ENCODE measurements around the gene NAPB.
"Not testable (repeated sequence)": the region's sequence is repeated elsewhere in the genome, so short reads cannot be mapped to it uniquely, and the experiment has no call there.

NAPB gene

GRCh38 chr20:23366384-23366783 lies 54.9 kb downstream of the NAPB start:
- no peak for DNase-seq

GRCh38 chr20:23365390-23366165 lies 55.7 kb downstream of the NAPB start:
- DNase-seq = no peak

- no peak for DNase-seq
These were observed 58.0 kb downstream of the NAPB start for GRCh38 chr20:23363257-23363649.

- DNase-seq = no peak
These were observed 58.7 kb downstream of the NAPB start for GRCh38 chr20:23362392-23363256.

- DNase-seq = peak; percentile 98
These were observed 59.6 kb downstream of the NAPB start, which contains the start of gene GZF1 for GRCh38 chr20:23361476-23362391. Gene GZF1 (plus strand): TSS chr20:23362182. CDS start chr20:23364384, 2,202 bp downstream.

- no peak for DNase-seq
These were observed 60.2 kb downstream of the NAPB start for GRCh38 chr20:23361119-23361475.

GRCh38 chr20:23360531-23360930 lies 60.8 kb downstream of the NAPB start:
- DNase-seq = no peak

- no peak for DNase-seq
These were observed 62.2 kb downstream of the NAPB start for GRCh38 chr20:23358923-23359593.

- DNase-seq = no peak
These were observed 62.8 kb downstream of the NAPB start for GRCh38 chr20:23358563-23358906.

GRCh38 chr20:23357767-23358562 lies 63.3 kb downstream of the NAPB start:
- DNase-seq = peak; percentile 100

GRCh38 chr20:23356203-23356602 lies 65.1 kb downstream of the NAPB start:
- no peak for DNase-seq

- peak; percentile 54 for DNase-seq
These were observed 70.1 kb downstream of the NAPB start for GRCh38 chr20:23350904-23351838.

GRCh38 chr20:23350196-23350903 lies 70.9 kb downstream of the NAPB start, which contains the start of gene NXT1:
Gene NXT1 (plus strand): TSS chr20:23350791. CDS start chr20:23354042, 3,251 bp downstream.
- peak; percentile 95 for DNase-seq

GRCh38 chr20:23349338-23350195 lies 71.7 kb downstream of the NAPB start:
- DNase-seq = peak; percentile 87

GRCh38 chr20:23348510-23348909 lies 72.8 kb downstream of the NAPB start:
- not testable (repeated sequence) for DNase-seq

- DNase-seq = no peak
These were observed 73.5 kb downstream of the NAPB start for GRCh38 chr20:23347791-23348190.

- DNase-seq = no peak
These were observed 75.3 kb downstream of the NAPB start for GRCh38 chr20:23346002-23346401.

GRCh38 chr20:23344336-23344735 lies 77.0 kb downstream of the NAPB start:
- no peak for DNase-seq

GRCh38 chr20:23343590-23343989 lies 77.7 kb downstream of the NAPB start:
- DNase-seq = no peak

Measured in NK-92 treated with Interleukin-12 subunit alpha and Interleukin-12 subunit beta, amount 100 ng/mL, for 24 hours (cell line).